Psoas muscle (tissue), 8 donors: ENCODE data around the gene KRTAP6-1. TPM values are rescaled to one million over a fixed set of nuclear protein-coding genes. Genes with fewer than 3 reads are reported as not detected.

Experiments
- ATAC-seq, 4 donors: fragments of 200-7000 bp; cut with Tn5 transposase; one replicate each; pipeline ENCODE4 v1.9.1; 2020; ENCODE audit warnings: moderate library complexity in 3 of 4, mild to moderate bottlenecking in 2 of 4
- DNase-seq, 2 donors: peaks; one replicate each; pipeline ENCODE4 v3.0.0-alpha.2; 2020
- H3K27ac ChIP-seq: fragments of 200-600 bp; one replicate; pipeline ENCODE4 v1.8.0; 2022
- H3K27me3 ChIP-seq, 3 donors: fragments of 200-600 bp in 1 of 3; one replicate each; pipeline versions ENCODE4 v1.6.1 to v1.8.0; 2013 to 2022; ENCODE audit warnings: low read length in 2 of 3, mild to moderate bottlenecking in 2 of 3, moderate library complexity in 1 of 3; ENCODE audit not compliant: insufficient read depth in 3 of 3
- H3K36me3 ChIP-seq, 2 donors: fragments of 200-600 bp in 1 of 2; one replicate each; pipeline versions ENCODE4 v1.6.1 to v1.8.0; 2013 to 2022; ENCODE audit warnings: low read depth in 1 of 2, mild to moderate bottlenecking in 1 of 2, moderate library complexity in 1 of 2; ENCODE audit not compliant: insufficient read depth in 1 of 2
- H3K4me1 ChIP-seq: fragments of 200-600 bp; one replicate; pipeline ENCODE4 v1.8.0; 2022
- H3K4me3 ChIP-seq: fragments of 200-600 bp; one replicate; pipeline ENCODE4 v1.8.0; 2022; ENCODE audit warnings: mild to moderate bottlenecking
- H3K9me3 ChIP-seq: fragments of 200-600 bp; one replicate; pipeline ENCODE4 v1.8.0; 2022
- WGBS, 3 donors: extraction: QIAGEN DNeasy Blood & Tissue Kit; methylation state at CpG; one replicate each; pipeline versions ENCODE4 v1.1.6 to v1.1.7; 2013; 5-methylcytosine and 5-hydroxymethylcytosine counted together
- intact Hi-C, 2 donors: fragments of 100-400 bp; cut with DNase I; formaldehyde crosslinking; loops; one replicate each; pipeline versions ENCODE4 v1.11.0 to v1.14.2; 2022
- polyA plus RNA-seq, 3 donors: library from polyadenylated mRNA; stranded (reverse); fragments of 200-250 nt; gene quantifications; one replicate each; pipeline ENCODE4 v1.2.3, GENCODE V29; 2013
- total RNA-seq, 4 donors: library from RNA; stranded (reverse); fragmentation: NEBNext Ultra II Directional in 2 of 4; extraction: Animal tissue kit (Norgen Biotek cat#: 25700) in 2 of 4; gene quantifications; one replicate each; pipeline versions ENCODE4 v1.2.1 to v1.2.4, GENCODE V29; 2021 to 2023
- TF ChIP-seq, protein P1 (sequence below): fragments of 200-600 bp; IDR thresholded peaks from one replicate; pipeline ENCODE4 v1.8.0; 2022; ENCODE audit warnings: antibody characterized with exemption
- donor health status: healthy with polysubstance abuse.
- donor health status: DM: no; HTN: no; CAD: no; lungs with moderate emphysema.
- donor health status: Bipolar disorder and iron deficiency.
- donor health status: healthy.
- donor health status: DM: yes; HTN: yes; CAD: no.
- donor health status: DM: no; HTN: no; CAD: no.
- donor health status: DM: no; HTN: no; CAD: no.
- donor health status: DM: yes; HTN: yes; CAD: no.

The KRTAP6-1 gene
- total and polyA plus RNA-seq, 7 donors = not detected

DNA sequence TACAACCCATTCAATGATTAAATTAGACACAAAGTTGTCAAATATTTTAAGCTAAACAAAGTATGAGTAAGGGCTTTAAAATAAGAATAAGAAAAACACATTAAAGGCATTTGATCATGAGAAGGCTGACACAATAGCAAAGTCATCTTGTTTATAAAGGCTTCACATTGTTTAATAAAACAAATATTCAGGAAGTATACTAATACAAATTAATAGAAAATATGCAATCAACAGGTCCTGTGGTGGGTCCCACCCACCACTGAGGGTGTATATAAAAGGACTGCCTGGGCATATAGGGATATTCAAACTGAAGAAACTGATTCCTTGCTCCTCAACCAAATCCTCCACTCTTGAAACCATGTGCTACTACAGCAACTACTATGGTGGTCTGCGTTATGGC lies 21.2 kb upstream of the KRTAP6-1 start, which contains the start of gene KRTAP20-2:
TSS of gene KRTAP20-2 (plus strand) at position 301 of the 400 bp plus-strand sequence. CDS start at position 359, 58 bp downstream.
- no peak within 1 kb of the TSS for H3K27ac ChIP-seq
- H3K36me3 ChIP-seq = no peaks in the 10 kb centered on the region
- intact Hi-C loops = no loop called here
- H3K9me3 ChIP-seq = no peaks in the 10 kb centered on the region
- no peaks in the 10 kb centered on the region for H3K4me1 ChIP-seq
- no peak within 1 kb of the TSS for H3K4me3 ChIP-seq
- no peaks in the 10 kb centered on the region for H3K27me3 ChIP-seq
- 88 to 100% (median 95%) methylated on average over 1 of the region's 1 CpG for WGBS, 3 donors
- DNase-seq (no peak), ATAC-seq (no peak)
- TF ChIP-seq, protein P1, sequence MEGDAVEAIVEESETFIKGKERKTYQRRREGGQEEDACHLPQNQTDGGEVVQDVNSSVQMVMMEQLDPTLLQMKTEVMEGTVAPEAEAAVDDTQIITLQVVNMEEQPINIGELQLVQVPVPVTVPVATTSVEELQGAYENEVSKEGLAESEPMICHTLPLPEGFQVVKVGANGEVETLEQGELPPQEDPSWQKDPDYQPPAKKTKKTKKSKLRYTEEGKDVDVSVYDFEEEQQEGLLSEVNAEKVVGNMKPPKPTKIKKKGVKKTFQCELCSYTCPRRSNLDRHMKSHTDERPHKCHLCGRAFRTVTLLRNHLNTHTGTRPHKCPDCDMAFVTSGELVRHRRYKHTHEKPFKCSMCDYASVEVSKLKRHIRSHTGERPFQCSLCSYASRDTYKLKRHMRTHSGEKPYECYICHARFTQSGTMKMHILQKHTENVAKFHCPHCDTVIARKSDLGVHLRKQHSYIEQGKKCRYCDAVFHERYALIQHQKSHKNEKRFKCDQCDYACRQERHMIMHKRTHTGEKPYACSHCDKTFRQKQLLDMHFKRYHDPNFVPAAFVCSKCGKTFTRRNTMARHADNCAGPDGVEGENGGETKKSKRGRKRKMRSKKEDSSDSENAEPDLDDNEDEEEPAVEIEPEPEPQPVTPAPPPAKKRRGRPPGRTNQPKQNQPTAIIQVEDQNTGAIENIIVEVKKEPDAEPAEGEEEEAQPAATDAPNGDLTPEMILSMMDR = no peak

DNA sequence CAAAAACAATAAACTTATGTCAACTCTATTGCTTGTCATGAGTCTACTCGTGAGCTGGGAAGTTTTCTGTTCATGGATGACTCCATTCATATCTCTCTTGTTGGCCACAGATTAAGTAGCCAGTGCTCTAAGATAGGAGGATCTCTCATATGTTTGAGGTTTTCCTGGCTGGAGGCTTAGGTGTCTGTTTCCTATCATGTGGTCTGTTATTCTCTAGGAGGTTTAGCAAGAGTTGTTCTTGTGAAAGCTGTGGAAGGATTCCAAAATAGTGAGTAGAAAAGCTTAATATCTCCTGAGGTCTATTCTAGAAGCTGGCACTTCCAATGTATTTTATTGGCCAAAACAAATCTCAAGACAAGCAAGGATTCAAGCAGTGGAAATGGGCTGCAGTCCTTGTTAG lies 15.5 kb upstream of the KRTAP6-1 start:
- H3K9me3 ChIP-seq = no peaks in the 10 kb centered on the region
- H3K27me3 ChIP-seq = no peaks in the 10 kb centered on the region
- 65 to 81% (median 65%) methylated on average over 1 of the region's 1 CpG for WGBS, 3 donors
- no peak for DNase-seq
- H3K36me3 ChIP-seq = no peaks in the 10 kb centered on the region
- TF ChIP-seq, protein P1 = no peak
- no peak for ATAC-seq
- H3K4me3 ChIP-seq = no peak overlapping the region
- intact Hi-C loops = no loop called here
- no peaks in the 10 kb centered on the region for H3K4me1 ChIP-seq
- no peak overlapping the region for H3K27ac ChIP-seq

DNA sequence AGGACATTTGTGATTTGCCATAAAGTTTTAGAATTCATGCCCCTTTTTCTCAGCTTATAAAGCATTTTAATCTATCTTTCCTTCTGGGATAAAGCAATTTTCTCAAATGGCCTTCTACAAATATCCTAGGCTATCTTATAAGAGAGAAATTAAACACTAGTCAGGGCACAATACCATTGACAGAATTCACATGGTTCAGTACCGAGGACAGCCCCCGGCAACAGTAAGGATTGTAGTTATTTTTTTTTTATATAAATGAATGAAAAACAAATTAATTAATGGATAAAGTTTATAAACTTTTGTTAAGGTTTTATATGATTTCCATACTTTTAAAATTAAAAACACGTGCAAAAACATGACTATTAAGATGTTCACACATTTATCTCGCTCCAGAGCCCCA lies 14.4 kb upstream of the KRTAP6-1 start:
- H3K4me3 ChIP-seq = no peak overlapping the region
- TF ChIP-seq, protein P1 = no peak
- no peaks in the 10 kb centered on the region for H3K36me3 ChIP-seq
- intact Hi-C loops = no loop called here
- no peak overlapping the region for H3K27ac ChIP-seq
- DNase-seq (no peak), ATAC-seq (no peak)
- H3K27me3 ChIP-seq = no peaks in the 10 kb centered on the region
- H3K9me3 ChIP-seq = no peaks in the 10 kb centered on the region
- WGBS, 3 donors = 75 to 86% (median 75%) methylated on average over 4 of the region's 4 CpGs
- H3K4me1 ChIP-seq = no peaks in the 10 kb centered on the region

DNA sequence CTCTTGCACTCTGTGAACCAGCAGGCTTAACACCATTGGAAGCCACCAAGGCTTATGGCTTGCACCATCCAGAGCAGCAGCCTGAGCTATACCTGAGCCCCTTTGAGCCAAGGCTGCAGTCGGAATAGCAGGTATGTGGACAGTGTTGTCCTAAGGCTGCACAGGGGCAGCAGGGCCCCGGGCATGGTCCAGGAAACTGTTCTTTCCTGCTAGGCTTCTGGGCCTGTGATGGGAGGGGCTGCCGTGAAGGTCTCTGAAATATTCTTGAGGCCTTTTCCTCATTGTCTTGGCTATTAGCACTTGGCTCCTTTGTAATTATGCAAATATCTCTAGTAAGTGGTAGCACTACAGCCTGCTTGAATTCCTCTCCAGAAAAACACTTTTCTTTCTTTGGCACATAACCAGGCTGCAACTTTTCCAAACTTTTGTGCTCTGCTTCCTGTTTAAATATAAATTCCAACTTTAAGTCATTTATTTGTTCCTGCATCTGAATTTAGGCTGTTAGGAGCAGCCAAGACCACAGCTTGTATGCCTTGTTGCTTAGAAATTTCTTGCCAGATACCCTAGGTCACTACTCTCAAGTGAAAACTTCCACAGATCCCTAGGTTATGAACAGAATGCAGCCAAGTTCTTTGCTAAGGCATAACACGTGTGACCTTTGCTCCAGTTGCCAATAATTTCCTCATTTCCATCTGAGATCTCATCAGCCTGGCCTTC lies 11.9 kb upstream of the KRTAP6-1 start:
- Histone ChIP-seq H3K27me3 (no peaks in the 10 kb centered on the region), H3K36me3 (no peaks in the 10 kb centered on the region), H3K9me3 (no peaks in the 10 kb centered on the region), H3K4me1 (no peaks in the 10 kb centered on the region), H3K27ac (no peak overlapping the region), H3K4me3 (no peak overlapping the region)
- ATAC-seq = no peak
- WGBS, 3 donors = 68 to 78% (median 76%) methylated on average over 4 of the region's 4 CpGs
- intact Hi-C loops = no loop called here
- TF ChIP-seq, protein P1 = no peak
- no peak for DNase-seq

DNA sequence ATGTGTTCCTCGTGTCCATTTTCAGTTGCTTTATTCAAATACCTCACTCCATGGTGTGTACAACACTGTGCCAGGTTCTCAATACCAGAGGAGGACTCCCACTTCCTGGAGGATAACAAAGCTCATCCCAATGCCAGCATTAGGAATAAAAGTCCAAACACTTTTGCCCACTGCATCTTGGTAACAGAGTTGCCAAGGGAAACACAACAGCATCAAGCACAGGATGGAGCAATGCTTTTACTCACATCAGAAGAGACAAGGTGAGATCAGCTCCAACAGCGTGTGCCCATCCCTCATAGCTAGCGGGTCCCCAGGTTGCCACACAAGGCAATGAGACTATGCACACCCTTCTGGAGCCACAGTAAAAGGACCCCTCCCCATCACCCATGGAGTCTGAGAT lies 9.6 kb upstream of the KRTAP6-1 start:
- 80 to 90% (median 84%) methylated on average over 3 of the region's 3 CpGs for WGBS, 3 donors
- TF ChIP-seq, protein P1 = no peak
- no peaks in the 10 kb centered on the region for H3K36me3 ChIP-seq
- no peak overlapping the region for H3K27ac ChIP-seq
- no peaks in the 10 kb centered on the region for H3K4me1 ChIP-seq
- ATAC-seq (no peak), DNase-seq (no peak)
- no peaks in the 10 kb centered on the region for H3K27me3 ChIP-seq
- no peaks in the 10 kb centered on the region for H3K9me3 ChIP-seq
- no peak overlapping the region for H3K4me3 ChIP-seq
- intact Hi-C loops = no loop called here
